GM18907 (cell line): ENCODE data around the gene DSE.

ENCODE experiments used
- ATAC-seq: cut with Tn5 transposase; IDR thresholded peaks from one replicate; pipeline ENCODE4 v1.9.1; 2021; ENCODE audit warnings: mild to moderate bottlenecking, moderate library complexity; ENCODE audit not compliant: unreplicated experiment

DSE gene

DNA sequence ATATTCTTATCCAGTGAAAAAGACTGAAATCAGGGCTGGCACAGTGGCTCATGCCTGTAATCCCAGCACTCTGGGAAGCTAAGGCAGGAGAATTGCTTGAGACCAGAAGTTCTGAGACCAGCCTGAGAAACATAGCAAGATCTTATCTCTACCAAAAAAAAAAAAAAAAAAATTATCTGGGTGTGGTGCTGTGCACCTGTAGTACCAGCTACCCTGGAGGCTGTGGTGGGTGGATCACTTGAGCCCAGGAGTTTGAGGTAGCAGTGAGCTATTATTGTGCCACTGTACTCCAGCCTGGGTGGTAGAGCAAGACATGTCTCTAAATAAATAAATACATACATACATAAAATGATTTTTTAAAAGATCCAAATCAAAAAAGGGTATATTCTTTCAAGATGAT is 96.8 kb downstream of the DSE start:
- ATAC-seq, result no peak

DNA sequence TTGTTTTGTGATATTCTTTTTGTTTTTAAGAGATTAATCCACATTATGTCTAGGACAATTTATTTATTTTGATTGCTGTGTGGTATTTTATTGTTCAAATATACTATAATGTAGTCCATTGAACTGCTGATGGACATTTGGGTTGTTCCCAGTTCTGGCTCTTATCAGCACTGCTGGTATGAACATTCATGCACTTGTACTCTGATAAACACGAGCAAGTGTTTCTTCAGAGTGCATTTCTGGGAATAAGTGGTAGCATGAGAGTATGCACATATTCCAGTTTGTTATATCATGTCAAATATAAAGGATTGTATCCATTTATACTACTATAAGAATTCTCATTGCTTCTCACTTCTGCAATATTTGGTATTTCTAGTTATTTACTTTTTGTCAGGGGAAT is 97.5 kb downstream of the DSE start:
- no peak for ATAC-seq

DNA sequence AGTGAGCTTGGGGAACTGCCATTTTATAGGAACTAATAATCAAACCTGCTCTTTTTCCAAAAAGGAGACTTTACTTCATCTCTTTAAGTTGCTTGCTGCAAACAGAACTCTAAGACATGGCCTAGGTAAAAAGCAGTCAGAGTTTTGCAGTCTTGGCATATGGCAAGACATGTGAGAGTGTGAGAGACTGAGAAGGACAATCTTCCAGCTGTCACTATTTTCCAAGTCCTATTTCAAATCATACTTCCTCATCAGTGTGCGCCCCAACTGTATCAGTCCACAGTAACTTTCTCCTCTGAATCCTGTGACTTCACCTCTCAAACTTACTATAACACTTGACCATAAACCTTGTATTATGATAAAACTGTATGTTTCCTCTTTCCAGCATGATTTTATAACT is 100.8 kb downstream of the DSE start:
- ATAC-seq, result no peak

DNA sequence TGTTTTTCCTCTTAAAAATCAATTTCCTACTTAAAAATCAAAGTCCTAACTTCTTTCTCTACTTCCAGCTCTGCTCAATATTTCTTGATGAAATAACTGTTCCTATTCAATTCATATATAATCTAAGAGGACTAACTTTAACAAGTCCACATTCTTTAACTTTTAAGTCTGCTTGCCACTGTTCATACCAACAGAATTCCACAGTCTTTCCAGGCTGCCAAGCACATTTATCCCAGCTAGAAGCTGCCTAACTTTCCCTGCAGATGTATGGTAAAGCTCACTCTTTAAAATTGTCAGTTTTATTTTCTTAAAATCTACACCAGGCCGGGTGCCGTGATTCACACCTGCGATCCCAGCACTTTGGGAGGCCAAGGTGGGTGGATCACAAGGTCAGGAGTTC is 102.0 kb downstream of the DSE start:
- no peak for ATAC-seq

DNA sequence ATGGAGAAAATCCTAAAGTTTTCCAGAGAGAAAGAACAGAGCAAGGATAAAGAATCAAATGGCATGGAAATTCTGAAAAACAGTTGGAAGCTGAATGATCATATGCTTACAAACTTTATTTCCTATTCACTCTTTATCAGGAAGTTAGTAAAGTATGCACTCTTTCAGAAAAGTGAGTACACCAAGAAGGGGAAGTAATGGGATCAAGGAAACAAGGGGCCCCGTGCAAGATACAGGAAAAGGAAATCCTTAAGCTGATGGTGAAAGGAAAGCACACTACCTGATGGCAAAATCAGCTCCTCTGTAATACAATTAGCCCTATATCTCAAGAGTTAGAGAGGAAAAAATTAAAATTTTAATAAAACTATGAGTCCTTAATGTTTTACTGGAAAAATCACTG is 104.4 kb downstream of the DSE start:
- ATAC-seq, result no peak

DNA sequence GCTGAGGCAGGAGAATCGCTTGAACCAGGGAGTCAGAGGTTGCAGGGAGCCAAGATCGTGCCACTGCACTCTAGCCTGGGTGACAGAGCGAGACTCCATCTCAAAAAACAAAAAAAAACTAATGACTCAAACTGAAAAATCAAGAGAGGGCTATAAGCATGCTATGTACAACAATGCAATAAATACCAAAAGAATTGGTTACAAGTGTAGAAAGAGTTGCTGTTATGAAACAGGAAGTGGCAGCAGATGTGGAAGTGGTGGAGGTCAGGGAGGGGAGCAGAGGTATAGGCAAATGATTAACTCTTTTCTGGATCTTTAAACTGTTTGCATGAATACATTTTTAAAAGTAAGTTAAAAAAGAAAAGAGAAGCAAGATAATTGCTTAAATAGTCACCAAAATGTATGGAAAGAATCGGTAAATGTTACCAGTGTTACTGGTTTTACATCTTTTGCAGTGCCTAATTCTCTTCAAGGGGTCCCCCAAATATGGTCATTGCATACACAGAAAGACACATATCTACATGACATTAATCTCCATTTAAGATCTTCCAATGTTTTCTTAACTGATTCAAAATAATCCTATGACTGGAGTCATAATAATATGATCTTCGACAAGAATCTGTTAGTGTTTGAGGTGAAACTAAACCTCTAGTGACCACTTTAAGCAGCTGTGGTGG is 105.4 kb downstream of the DSE start:
- ATAC-seq, result peak; percentile 100

DNA sequence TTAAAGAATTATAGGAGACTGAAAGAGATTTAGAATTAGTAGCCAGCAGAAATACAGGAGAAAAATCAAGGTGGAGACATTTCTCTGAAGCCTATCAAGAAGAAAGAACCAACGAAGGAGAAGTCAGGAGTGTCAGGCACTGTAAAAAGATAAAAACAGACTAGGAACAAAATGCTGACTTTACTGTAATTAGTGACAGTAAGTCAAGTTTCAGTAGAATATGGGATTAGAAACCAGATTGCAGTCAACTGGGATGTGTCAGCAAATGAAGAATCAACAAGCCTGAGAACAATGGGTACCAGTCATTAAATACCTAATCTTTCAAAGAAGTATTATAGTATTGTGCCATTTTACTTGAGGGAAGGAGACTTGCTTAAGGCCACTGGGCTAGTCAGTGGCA is 112.0 kb downstream of the DSE start:
- no peak for ATAC-seq

DNA sequence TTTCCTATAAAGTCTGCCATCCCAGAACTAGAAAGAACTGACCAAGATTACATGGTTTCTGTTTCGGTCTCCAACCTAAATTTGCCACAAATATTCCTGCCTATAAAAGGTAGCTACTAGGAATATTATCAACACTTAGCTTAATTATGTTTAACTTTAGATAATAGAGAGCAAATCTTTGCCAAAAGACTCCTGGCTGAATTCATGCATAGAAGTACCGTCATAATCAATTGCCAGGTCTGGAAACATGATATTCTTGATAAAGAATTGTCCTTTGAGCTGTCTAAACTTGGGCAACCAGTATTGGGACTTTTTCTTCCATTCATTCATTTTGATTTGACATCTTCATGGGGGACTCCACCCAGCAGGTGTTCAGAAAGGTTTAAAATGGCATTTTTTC is 112.9 kb downstream of the DSE start:
- no peak for ATAC-seq

DNA sequence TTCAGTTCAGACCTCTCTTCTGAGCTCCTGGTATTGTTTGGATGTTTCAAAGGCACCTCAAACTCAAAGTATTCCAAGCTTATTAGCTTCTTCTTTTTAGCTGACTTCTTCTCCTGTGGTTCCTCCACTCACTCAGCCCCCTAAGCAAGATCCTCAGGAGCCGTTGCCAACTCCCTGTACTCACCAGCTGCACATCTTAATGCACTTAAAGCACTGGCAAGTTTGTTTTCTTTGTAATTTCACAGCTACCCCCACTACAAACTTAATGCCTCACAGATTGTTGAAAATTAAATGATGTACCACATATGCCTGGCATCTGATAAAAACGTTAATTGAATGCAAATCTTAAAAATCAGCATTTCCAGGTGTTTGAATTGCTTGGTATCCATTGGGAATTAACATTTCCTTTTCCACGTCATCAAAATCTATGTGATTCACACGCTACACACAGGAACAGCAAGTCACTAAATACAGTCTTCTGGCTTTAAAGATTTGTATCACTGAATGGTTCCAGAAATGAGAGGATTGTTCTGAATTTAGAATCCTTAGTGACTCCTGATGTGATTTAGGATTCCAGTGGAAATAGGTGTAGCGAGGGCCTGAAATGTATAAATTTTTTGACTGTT is 114.9 kb downstream of the DSE start:
- ATAC-seq, result no peak

DNA sequence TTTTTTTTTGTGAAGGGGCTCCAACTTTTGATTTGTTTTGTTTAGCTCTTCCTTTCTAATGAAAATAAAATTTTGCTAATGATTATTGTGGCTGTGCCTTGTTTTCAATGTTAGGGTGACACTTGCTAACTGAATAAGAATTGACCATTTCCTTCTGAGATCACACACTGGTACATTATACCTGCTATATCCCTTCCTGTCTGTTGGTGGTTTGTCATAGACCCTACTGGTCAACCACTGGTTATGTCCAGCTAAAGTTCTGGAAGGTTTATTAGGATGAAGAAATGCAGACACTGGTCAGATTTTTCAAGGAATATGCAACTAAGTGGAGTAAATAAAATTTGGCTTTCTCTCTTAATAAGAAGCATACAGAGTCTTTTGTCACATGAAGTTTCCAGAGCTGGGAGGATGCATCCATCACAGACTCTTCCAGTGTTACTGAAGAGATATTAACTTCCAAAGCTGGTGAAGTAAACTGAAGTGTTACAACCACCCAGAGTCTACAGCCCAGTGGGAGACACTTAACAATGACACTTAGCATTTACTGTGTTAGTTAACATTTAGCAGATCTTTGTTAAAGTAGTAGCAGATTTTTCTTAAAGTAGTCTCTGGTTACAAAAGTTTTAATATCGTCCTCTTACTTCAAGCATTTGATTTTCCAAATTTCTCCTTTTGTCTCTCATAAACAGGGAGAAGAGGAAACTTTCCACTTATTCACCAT is 121.0 kb downstream of the DSE start:
- ATAC-seq, result no peak

DNA sequence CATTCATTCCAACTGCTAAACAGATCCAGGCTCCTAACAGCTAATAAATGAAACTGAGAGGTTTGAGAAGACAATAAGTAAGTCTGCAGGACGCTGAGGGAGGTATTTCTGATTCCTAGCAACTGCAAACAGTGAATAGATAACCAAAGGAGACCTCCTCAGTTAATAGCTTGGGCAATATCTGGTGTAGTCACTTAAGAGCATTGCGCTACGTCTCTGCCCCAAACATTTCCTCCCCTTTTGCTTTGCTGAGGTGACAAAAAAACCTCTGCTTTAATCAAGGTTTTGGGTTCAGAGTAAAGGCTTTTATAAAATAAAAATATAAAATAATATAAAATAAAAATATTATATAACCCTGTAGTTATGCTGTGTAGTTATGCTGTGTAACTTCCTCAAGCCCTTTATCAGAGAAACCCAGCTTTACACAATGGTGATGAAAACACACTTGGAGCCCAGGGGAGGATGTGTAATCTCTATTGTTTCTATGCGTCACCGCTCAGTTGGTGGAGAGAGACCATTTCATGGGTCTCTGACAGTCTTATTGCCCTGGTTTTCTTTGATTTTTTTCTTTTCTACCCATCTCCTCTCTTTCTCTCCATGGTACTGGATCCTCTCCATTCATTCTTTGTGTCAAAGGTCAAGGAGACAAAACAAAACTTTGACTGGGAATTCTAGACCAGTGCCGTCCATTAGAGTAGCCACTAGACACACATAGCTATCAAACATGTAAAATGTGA is 121.8 kb downstream of the DSE start:
- no peak for ATAC-seq
